ENCODE measurements around the gene OPCML.

- TF ChIP-seq CTCF (conservative IDR thresholded peaks at IDR 0.05; ENCODE audit: low read length) = no peak
- no peak for TF ChIP-seq EZH2phosphoT487 (IDR thresholded peaks at IDR 0.05; ENCODE audit: borderline replicate concordance)
Observed at GRCh38 chr11:132792341-132793140, 739.8 kb downstream of the OPCML start.
